ENCODE data around the gene PPIP5K2. TPM values are rescaled to one million over a fixed set of nuclear protein-coding genes. Genes with fewer than 3 reads are reported as not detected.
A peak's percentile ranks its signal among the peaks of the same experiment; 100 is the strongest.

Gene PPIP5K2
- total RNA-seq, 1 donor from 2014 or later = 53.3 TPM

- intact Hi-C loops (cut with DNase I) = no loop called here
- no peaks in the 10 kb centered on the region for H3K9me3 ChIP-seq
These were observed 29.3 kb upstream of the PPIP5K2 start for GRCh38 chr5:103090791-103091190.

GRCh38 chr5:103092676-103093075 is 27.4 kb upstream of the PPIP5K2 start:
- intact Hi-C loops (cut with DNase I) = no loop called here
- DNase-seq (no peak), ATAC-seq (no peak)
- Histone ChIP-seq H3K9me3 (no peaks in the 10 kb centered on the region), H3K27ac (no peak overlapping the region), H3K4me1 (no peaks in the 10 kb centered on the region), H3K27me3 (no peaks in the 10 kb centered on the region), H3K4me3 (no peak overlapping the region), H3K36me3 (peaks cover 29% of the 10 kb centered on the region)
- TF ChIP-seq, protein P1, sequence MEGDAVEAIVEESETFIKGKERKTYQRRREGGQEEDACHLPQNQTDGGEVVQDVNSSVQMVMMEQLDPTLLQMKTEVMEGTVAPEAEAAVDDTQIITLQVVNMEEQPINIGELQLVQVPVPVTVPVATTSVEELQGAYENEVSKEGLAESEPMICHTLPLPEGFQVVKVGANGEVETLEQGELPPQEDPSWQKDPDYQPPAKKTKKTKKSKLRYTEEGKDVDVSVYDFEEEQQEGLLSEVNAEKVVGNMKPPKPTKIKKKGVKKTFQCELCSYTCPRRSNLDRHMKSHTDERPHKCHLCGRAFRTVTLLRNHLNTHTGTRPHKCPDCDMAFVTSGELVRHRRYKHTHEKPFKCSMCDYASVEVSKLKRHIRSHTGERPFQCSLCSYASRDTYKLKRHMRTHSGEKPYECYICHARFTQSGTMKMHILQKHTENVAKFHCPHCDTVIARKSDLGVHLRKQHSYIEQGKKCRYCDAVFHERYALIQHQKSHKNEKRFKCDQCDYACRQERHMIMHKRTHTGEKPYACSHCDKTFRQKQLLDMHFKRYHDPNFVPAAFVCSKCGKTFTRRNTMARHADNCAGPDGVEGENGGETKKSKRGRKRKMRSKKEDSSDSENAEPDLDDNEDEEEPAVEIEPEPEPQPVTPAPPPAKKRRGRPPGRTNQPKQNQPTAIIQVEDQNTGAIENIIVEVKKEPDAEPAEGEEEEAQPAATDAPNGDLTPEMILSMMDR (IDR thresholded peaks at IDR 0.05) = no peak

More at GRCh38 chr5:103090791-103091190, 29.3 kb upstream of the PPIP5K2 start:
- no peaks in the 10 kb centered on the region for H3K27me3 ChIP-seq
- H3K4me1 ChIP-seq = no peaks in the 10 kb centered on the region
- H3K27ac ChIP-seq = no peak overlapping the region
- no peak for DNase-seq
- TF ChIP-seq, protein P1 (IDR thresholded peaks at IDR 0.05) = no peak
- no peak overlapping the region for H3K4me3 ChIP-seq
- no peak for ATAC-seq
- H3K36me3 ChIP-seq = peaks cover 24% of the 10 kb centered on the region

GRCh38 chr5:103093727-103094126 is 26.4 kb upstream of the PPIP5K2 start:
- intact Hi-C loops (cut with DNase I) = no loop called here
- no peak for DNase-seq
- Histone ChIP-seq H3K4me1 (no peaks in the 10 kb centered on the region), H3K36me3 (peaks cover 21% of the 10 kb centered on the region), H3K4me3 (no peak overlapping the region), H3K9me3 (no peaks in the 10 kb centered on the region), H3K27ac (no peak overlapping the region), H3K27me3 (no peaks in the 10 kb centered on the region)
- no peak for ATAC-seq
- TF ChIP-seq, protein P1 (IDR thresholded peaks at IDR 0.05) = no peak

DNA sequence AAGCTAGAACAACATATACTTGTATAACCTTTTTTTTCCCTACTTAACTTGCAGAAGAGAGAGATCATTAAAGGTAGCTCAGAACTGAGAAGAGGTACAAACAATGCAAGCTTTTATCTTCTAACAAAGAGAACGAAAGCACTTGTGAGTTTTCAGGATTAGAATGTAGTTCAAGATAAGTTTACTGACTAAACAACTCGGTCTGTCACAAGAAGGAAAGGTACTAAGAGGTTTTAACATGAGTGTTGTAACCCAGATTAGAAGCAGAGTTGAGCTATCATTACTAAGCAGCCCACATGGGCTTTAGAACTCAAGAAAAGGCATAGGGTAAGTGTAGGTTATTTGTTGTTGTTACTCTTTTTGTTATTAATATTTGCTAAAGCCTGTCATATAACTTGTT is 25.4 kb upstream of the PPIP5K2 start:
- Histone ChIP-seq H3K4me1 (no peaks in the 10 kb centered on the region), H3K27ac (no peak overlapping the region), H3K27me3 (no peaks in the 10 kb centered on the region), H3K9me3 (no peaks in the 10 kb centered on the region), H3K36me3 (peaks cover 23% of the 10 kb centered on the region), H3K4me3 (no peak overlapping the region)
- peak; percentile 46 for ATAC-seq
- intact Hi-C loops (cut with DNase I) = no loop called here
- no peak for DNase-seq
- TF ChIP-seq, protein P1 (IDR thresholded peaks at IDR 0.05) = no peak

DNA sequence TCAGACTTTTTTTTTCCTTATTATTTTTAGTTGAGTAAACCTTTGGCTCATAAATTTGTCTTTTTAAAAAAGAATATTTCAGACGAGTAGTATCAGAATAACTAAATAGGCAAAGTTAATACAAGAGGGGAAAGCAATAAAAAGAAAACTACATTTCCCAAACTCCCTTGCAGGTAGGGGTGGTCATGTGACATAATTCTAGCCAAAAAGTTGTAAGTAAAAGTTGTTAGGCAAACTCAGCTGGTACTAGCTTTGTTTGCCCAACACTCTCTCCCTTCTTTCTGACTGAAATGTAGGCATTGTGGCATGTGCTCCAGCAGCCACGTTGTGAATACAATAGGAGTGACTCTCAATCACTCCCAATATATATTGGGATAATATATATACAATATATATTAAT is 21.1 kb upstream of the PPIP5K2 start:
- Histone ChIP-seq H3K9me3 (no peaks in the 10 kb centered on the region), H3K27ac (no peak overlapping the region), H3K4me1 (no peaks in the 10 kb centered on the region), H3K27me3 (no peaks in the 10 kb centered on the region), H3K4me3 (no peak overlapping the region), H3K36me3 (peaks cover 50% of the 10 kb centered on the region)
- DNase-seq (no peak), ATAC-seq (no peak)
- TF ChIP-seq, protein P1 (IDR thresholded peaks at IDR 0.05) = no peak
- intact Hi-C loops (cut with DNase I) = no loop called here

Measured in upper lobe of right lung (tissue), 1 donor.